ENCODE data around the gene NLRP12. TPM values are rescaled to one million over a fixed set of nuclear protein-coding genes. Genes with fewer than 3 reads are reported as not detected.
A peak's percentile ranks its signal among the peaks of the same experiment; 100 is the strongest.

NLRP12 gene
- total RNA-seq, 1 experiment from 2014 or later = not detected

GRCh38 chr19:53865523-53865917 is 41.4 kb upstream of the NLRP12 start:
- intact Hi-C loops (cut with micrococcal nuclease) = loop anchor here (5.0 to 10.0 kb wide), 2 partner anchors 239 to 337 kb away; partner anchors contain the start of genes NDUFA3, OSCAR and RPS9
- peaks cover 7% of the 10 kb centered on the region for H3K36me3 Mint-ChIP-seq (ENCODE audit: insufficient read depth, unreplicated experiment)
- CTCF ChIA-PET = interaction anchor here (0.6 to 3.3 kb wide), 2 partner anchors 19 to 22 kb away, joined by 3 to 15 read pairs; no protein-coding TSS in a partner anchor
- no peaks in the 10 kb centered on the region for H3K9me3 Mint-ChIP-seq (ENCODE audit: unreplicated experiment)
- H3K4me3 Mint-ChIP-seq (ENCODE audit: unreplicated experiment) = no peak overlapping the region
- POLR2A ChIA-PET = no interaction called here
- no peaks in the 10 kb centered on the region for H3K27me3 Mint-ChIP-seq (ENCODE audit: insufficient read depth, unreplicated experiment)
- H3K27ac Mint-ChIP-seq (ENCODE audit: low read depth, unreplicated experiment) = peak overlapping the region; percentile 100
- H3K4me1 Mint-ChIP-seq (ENCODE audit: insufficient read depth, unreplicated experiment) = peaks cover 14% of the 10 kb centered on the region
- BruUV-seq (replicated peaks) = no TSS peak
- TF ChIP-seq, protein P1, sequence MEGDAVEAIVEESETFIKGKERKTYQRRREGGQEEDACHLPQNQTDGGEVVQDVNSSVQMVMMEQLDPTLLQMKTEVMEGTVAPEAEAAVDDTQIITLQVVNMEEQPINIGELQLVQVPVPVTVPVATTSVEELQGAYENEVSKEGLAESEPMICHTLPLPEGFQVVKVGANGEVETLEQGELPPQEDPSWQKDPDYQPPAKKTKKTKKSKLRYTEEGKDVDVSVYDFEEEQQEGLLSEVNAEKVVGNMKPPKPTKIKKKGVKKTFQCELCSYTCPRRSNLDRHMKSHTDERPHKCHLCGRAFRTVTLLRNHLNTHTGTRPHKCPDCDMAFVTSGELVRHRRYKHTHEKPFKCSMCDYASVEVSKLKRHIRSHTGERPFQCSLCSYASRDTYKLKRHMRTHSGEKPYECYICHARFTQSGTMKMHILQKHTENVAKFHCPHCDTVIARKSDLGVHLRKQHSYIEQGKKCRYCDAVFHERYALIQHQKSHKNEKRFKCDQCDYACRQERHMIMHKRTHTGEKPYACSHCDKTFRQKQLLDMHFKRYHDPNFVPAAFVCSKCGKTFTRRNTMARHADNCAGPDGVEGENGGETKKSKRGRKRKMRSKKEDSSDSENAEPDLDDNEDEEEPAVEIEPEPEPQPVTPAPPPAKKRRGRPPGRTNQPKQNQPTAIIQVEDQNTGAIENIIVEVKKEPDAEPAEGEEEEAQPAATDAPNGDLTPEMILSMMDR (IDR thresholded peaks at IDR 0.05; ENCODE audit: unreplicated experiment) = no peak
- DNase-seq (ENCODE audit: unreplicated experiment) = no peak

- ChIA-PET CTCF (interaction anchor here (1.6 kb wide), 1 partner anchor 11 kb away, joined by 3 read pairs; no protein-coding TSS in a partner anchor), POLR2A (interaction anchor here (1.8 kb wide), 1 partner anchor 12 kb away, joined by 6 read pairs; no protein-coding TSS in a partner anchor)
- BruUV-seq (replicated peaks) = no TSS peak
- Mint-ChIP-seq H3K27me3 (ENCODE audit: insufficient read depth, unreplicated experiment) (no peaks in the 10 kb centered on the region), H3K9me3 (ENCODE audit: unreplicated experiment) (no peaks in the 10 kb centered on the region), H3K4me1 (ENCODE audit: insufficient read depth, unreplicated experiment) (peaks cover 14% of the 10 kb centered on the region), H3K4me3 (ENCODE audit: unreplicated experiment) (no peak overlapping the region), H3K27ac (ENCODE audit: low read depth, unreplicated experiment) (no peak overlapping the region), H3K36me3 (ENCODE audit: insufficient read depth, unreplicated experiment) (peaks cover 7% of the 10 kb centered on the region)
- TF ChIP-seq, protein P1 (IDR thresholded peaks at IDR 0.05; ENCODE audit: unreplicated experiment) = no peak
- no peak for DNase-seq (ENCODE audit: unreplicated experiment)
- intact Hi-C loops (cut with micrococcal nuclease) = loop anchor here (10.0 kb wide), 1 partner anchor 240 kb away; the partner anchor contains the start of genes NDUFA3 and OSCAR
These were observed 40.3 kb upstream of the NLRP12 start for GRCh38 chr19:53864308-53864836.

GRCh38 chr19:53853707-53854106 is 29.6 kb upstream of the NLRP12 start:
- no TSS peak for BruUV-seq (replicated peaks)
- no peaks in the 10 kb centered on the region for H3K36me3 Mint-ChIP-seq (ENCODE audit: insufficient read depth, unreplicated experiment)
- TF ChIP-seq, protein P1 (IDR thresholded peaks at IDR 0.05; ENCODE audit: unreplicated experiment) = no peak
- POLR2A ChIA-PET = interaction anchor here (0.6 kb wide), 1 partner anchor 171 kb away, joined by 4 read pairs; no protein-coding TSS in a partner anchor
- intact Hi-C loops (cut with micrococcal nuclease) = no loop called here
- CTCF ChIA-PET = interaction anchor here (0.6 to 6.4 kb wide), 16 partner anchors 10 to 1082 kb away, joined by 3 to 38 read pairs (median 4); partner anchors contain the start of gene MYADM
- H3K4me1 Mint-ChIP-seq (ENCODE audit: insufficient read depth, unreplicated experiment) = peaks cover 5% of the 10 kb centered on the region
- DNase-seq (ENCODE audit: unreplicated experiment) = no peak
- no peak overlapping the region for H3K27ac Mint-ChIP-seq (ENCODE audit: low read depth, unreplicated experiment)
- H3K9me3 Mint-ChIP-seq (ENCODE audit: unreplicated experiment) = no peaks in the 10 kb centered on the region
- H3K4me3 Mint-ChIP-seq (ENCODE audit: unreplicated experiment) = no peak overlapping the region
- H3K27me3 Mint-ChIP-seq (ENCODE audit: insufficient read depth, unreplicated experiment) = no peaks in the 10 kb centered on the region

- BruUV-seq (replicated peaks) = no TSS peak
- H3K9me3 Mint-ChIP-seq (ENCODE audit: unreplicated experiment) = no peaks in the 10 kb centered on the region
- H3K4me3 Mint-ChIP-seq (ENCODE audit: unreplicated experiment) = no peak overlapping the region
- CTCF ChIA-PET = interaction anchor here (1.0 to 2.0 kb wide), 4 partner anchors 8 to 174 kb away, joined by 3 to 10 read pairs (median 4); no protein-coding TSS in a partner anchor
- peaks cover 5% of the 10 kb centered on the region for H3K4me1 Mint-ChIP-seq (ENCODE audit: insufficient read depth, unreplicated experiment)
- H3K27me3 Mint-ChIP-seq (ENCODE audit: insufficient read depth, unreplicated experiment) = no peaks in the 10 kb centered on the region
- peaks cover 7% of the 10 kb centered on the region for H3K36me3 Mint-ChIP-seq (ENCODE audit: insufficient read depth, unreplicated experiment)
- intact Hi-C loops (cut with micrococcal nuclease) = no loop called here
- TF ChIP-seq, protein P1 (IDR thresholded peaks at IDR 0.05; ENCODE audit: unreplicated experiment) = no peak
- no peak overlapping the region for H3K27ac Mint-ChIP-seq (ENCODE audit: low read depth, unreplicated experiment)
- POLR2A ChIA-PET = interaction anchor here (0.8 kb wide), 1 partner anchor 288 kb away, joined by 3 read pairs; no protein-coding TSS in a partner anchor
- DNase-seq (ENCODE audit: unreplicated experiment) = no peak
These were observed 25.1 kb upstream of the NLRP12 start for GRCh38 chr19:53849237-53849676.

All from MCF 10A (cell line).